Fibroblast of lung (primary cell): ENCODE data around the gene JARID2. TPM values are rescaled to one million over a fixed set of nuclear protein-coding genes. Genes with fewer than 3 reads are reported as not detected.

Experiments used
- DNase-seq, 2 donors: peaks; one replicate each; pipeline versions ENCODE4 v3.0.0 to v3.0.0-alpha.2; 2010; ENCODE audit warnings: low read depth in 2 of 2
- H2AFZ ChIP-seq: 2 replicates; pipeline ENCODE4 v1.5.1; 2012; ENCODE audit warnings: low read length, control low read depth, inconsistent platforms
- H3K27ac ChIP-seq: 2 replicates; pipeline ENCODE4 v1.5.1; 2011; ENCODE audit warnings: low read length, control low read depth; ENCODE audit not compliant: insufficient read depth
- H3K27me3 ChIP-seq: 2 replicates; pipeline ENCODE4 v1.5.1; 2011; ENCODE audit warnings: mild to moderate bottlenecking, low read length; ENCODE audit not compliant: control insufficient read depth, insufficient read depth
- H3K36me3 ChIP-seq: 2 replicates; pipeline ENCODE4 v1.5.1; 2011; ENCODE audit warnings: low read length; ENCODE audit not compliant: control insufficient read depth, insufficient read depth
- H3K4me1 ChIP-seq: 2 replicates; pipeline ENCODE4 v1.5.1; 2011; ENCODE audit warnings: low read length; ENCODE audit not compliant: control insufficient read depth, insufficient read depth; ENCODE audit errors: extremely low read depth
- H3K4me2 ChIP-seq: 2 replicates; pipeline ENCODE4 v1.5.1; 2011; ENCODE audit warnings: low read length, control low read depth; ENCODE audit not compliant: insufficient read depth; ENCODE audit errors: extremely low read depth
- H3K4me3 ChIP-seq, 4 experiments: fragments of 200-600 bp in 1 of 4; sonication (generic) in 1 of 4; replicated peaks in 1 of 4; 2 replicates each; pipeline ENCODE4 v1.5.1; 2011 to 2016; ENCODE audit warnings: low read length in 4 of 4, low read depth in 3 of 4, mild to moderate bottlenecking in 3 of 4, control low read depth in 2 of 4, inconsistent platforms in 1 of 4, mixed read lengths in 1 of 4; ENCODE audit not compliant: insufficient read depth in 1 of 4; ENCODE audit errors: control extremely low read depth in 1 of 4
- H3K79me2 ChIP-seq: 2 replicates; pipeline ENCODE4 v1.5.1; 2012; ENCODE audit warnings: mild to moderate bottlenecking, low read length, inconsistent platforms; ENCODE audit not compliant: control insufficient read depth, insufficient read depth
- H3K9ac ChIP-seq: 2 replicates; pipeline ENCODE4 v1.5.1; 2011; ENCODE audit warnings: mild to moderate bottlenecking, low read length, control low read depth; ENCODE audit not compliant: insufficient read depth
- H3K9me3 ChIP-seq: 2 replicates; pipeline ENCODE4 v1.5.1; 2012; ENCODE audit warnings: low read depth, low read length; ENCODE audit not compliant: control insufficient read depth, insufficient read depth
- H4K20me1 ChIP-seq: 2 replicates; pipeline ENCODE4 v1.5.1; 2011; ENCODE audit warnings: low read length; ENCODE audit not compliant: control insufficient read depth, insufficient read depth; ENCODE audit errors: extremely low read depth
- EZH2 ChIP-seq: IDR thresholded peaks from 2 replicates; pipeline ENCODE4 v1.5.1; 2012; ENCODE audit warnings: low read length, control low read depth, mild to moderate bottlenecking; ENCODE audit errors: missing control alignments
- polyA plus RNA-seq, 2 donors: library from polyadenylated mRNA; depleted of rRNA in 1 of 2; stranded (reverse) in 1 of 2; unstranded in 1 of 2; fragments of >200 nt; gene quantifications; 2 replicates each; pipeline ENCODE4 v1.2.1, GENCODE V29; 2011 to 2012; ENCODE audit warnings: missing spikeins in 1 of 2
- total RNA-seq: library from RNA; depleted of rRNA; stranded (reverse); fragments of >200 nt; gene quantifications from 2 replicates; pipeline ENCODE4 v1.2.1, GENCODE V29; 2014
- TF ChIP-seq, protein P1 (sequence below), 2 donors: IDR thresholded peaks in 1 of 2; conservative IDR thresholded peaks in 1 of 2; 1 replicate in 1 of 2; 2 replicates in 1 of 2; pipeline ENCODE4 v1.5.1; 2011 to 2012; ENCODE audit warnings: low read length in 2 of 2, control low read depth in 1 of 2, inconsistent platforms in 1 of 2, low read depth in 1 of 2, mild to moderate bottlenecking in 1 of 2

JARID2 gene
- total and polyA plus RNA-seq, 2 donors (not counting 1 experiment from before 2014, with no cell fraction given), result 5.0 to 8.2 TPM

GRCh38 chr6:15521582-15521981 is 275.7 kb downstream of the JARID2 start:
- Histone ChIP-seq H3K36me3 (peaks cover 8% of the 10 kb centered on the region), H3K27me3 (no peaks in the 10 kb centered on the region), H3K4me3 (no peak overlapping the region), H3K9ac (no peak overlapping the region), H3K27ac (no peak overlapping the region), H3K4me1 (no peaks in the 10 kb centered on the region), H2AFZ (no peak overlapping the region), H3K79me2 (no peaks in the 10 kb centered on the region), H3K9me3 (no peaks in the 10 kb centered on the region), H4K20me1 (no peaks in the 10 kb centered on the region), H3K4me2 (no peak overlapping the region)
- TF ChIP-seq, protein P1, sequence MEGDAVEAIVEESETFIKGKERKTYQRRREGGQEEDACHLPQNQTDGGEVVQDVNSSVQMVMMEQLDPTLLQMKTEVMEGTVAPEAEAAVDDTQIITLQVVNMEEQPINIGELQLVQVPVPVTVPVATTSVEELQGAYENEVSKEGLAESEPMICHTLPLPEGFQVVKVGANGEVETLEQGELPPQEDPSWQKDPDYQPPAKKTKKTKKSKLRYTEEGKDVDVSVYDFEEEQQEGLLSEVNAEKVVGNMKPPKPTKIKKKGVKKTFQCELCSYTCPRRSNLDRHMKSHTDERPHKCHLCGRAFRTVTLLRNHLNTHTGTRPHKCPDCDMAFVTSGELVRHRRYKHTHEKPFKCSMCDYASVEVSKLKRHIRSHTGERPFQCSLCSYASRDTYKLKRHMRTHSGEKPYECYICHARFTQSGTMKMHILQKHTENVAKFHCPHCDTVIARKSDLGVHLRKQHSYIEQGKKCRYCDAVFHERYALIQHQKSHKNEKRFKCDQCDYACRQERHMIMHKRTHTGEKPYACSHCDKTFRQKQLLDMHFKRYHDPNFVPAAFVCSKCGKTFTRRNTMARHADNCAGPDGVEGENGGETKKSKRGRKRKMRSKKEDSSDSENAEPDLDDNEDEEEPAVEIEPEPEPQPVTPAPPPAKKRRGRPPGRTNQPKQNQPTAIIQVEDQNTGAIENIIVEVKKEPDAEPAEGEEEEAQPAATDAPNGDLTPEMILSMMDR (conservative IDR thresholded peaks at IDR 0.05 in 1 of 2, IDR thresholded peaks at IDR 0.05 in 1 of 2; ENCODE audit: low read depth in 1 of 2, low read length in 2 of 2), result no peak
- no peak for TF ChIP-seq EZH2
- DNase-seq, result no peak

DNA sequence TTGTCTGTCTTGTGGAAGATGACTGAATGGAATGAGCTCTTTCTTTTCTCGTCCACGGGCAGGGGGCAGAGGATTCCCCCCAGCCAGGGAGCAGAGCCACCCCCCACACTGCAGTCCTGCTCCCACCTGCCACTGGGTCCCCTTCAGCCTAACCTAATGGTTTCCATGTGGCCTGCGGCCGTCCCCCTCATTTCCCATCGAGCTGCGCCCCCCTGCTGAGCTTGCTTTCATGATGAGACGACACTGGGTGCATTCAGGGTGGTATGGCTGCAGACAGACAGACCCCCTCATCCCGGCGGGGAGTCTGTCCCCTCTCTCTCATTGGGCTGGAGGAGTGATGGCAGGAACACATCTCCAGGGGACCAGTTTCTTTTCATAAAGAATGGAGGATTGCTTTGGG is 276.2 kb downstream of the JARID2 start:
- Histone ChIP-seq H3K4me3 (no peak overlapping the region), H3K36me3 (peaks cover 8% of the 10 kb centered on the region), H2AFZ (no peak overlapping the region), H3K4me1 (no peaks in the 10 kb centered on the region), H3K9me3 (no peaks in the 10 kb centered on the region), H3K79me2 (no peaks in the 10 kb centered on the region), H3K9ac (no peak overlapping the region), H3K27ac (no peak overlapping the region), H3K4me2 (no peak overlapping the region), H3K27me3 (no peaks in the 10 kb centered on the region), H4K20me1 (no peaks in the 10 kb centered on the region)
- no peak for TF ChIP-seq EZH2
- TF ChIP-seq, protein P1 (conservative IDR thresholded peaks at IDR 0.05 in 1 of 2, IDR thresholded peaks at IDR 0.05 in 1 of 2; ENCODE audit: low read depth in 1 of 2, low read length in 2 of 2), result no peak
- no peak for DNase-seq

DNA sequence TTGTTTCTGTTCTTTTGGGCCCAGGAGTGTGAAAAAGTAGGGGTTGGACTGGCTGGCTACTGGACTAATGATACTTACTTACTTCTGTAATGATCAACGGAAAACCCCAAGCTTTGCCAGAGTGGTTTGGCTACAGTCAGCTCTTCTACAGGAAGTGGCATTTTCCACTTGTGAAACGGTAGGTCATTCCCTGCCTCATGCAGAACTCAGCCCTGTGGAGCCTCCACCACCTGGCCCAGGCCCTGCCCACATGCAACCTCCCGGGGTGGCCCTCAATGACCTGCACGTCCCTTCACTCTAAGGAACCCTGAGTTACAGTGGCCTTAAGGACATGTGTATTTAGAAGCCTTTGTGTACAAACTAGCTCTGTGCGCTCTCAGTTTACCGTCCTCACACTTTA is 276.6 kb downstream of the JARID2 start:
- H3K4me2 ChIP-seq, result no peak overlapping the region
- no peaks in the 10 kb centered on the region for H3K79me2 ChIP-seq
- no peaks in the 10 kb centered on the region for H3K4me1 ChIP-seq
- peak in 1 of 2 donors; percentile 40 for DNase-seq
- H3K36me3 ChIP-seq, result peaks cover 8% of the 10 kb centered on the region
- H3K9me3 ChIP-seq, result no peaks in the 10 kb centered on the region
- no peaks in the 10 kb centered on the region for H4K20me1 ChIP-seq
- H3K27me3 ChIP-seq, result no peaks in the 10 kb centered on the region
- H3K9ac ChIP-seq, result no peak overlapping the region
- TF ChIP-seq, protein P1 (conservative IDR thresholded peaks at IDR 0.05 in 1 of 2, IDR thresholded peaks at IDR 0.05 in 1 of 2; ENCODE audit: low read depth in 1 of 2, low read length in 2 of 2), result no peak
- TF ChIP-seq EZH2, result no peak
- H3K27ac ChIP-seq, result no peak overlapping the region
- no peak overlapping the region for H2AFZ ChIP-seq
- H3K4me3 ChIP-seq, result no peak overlapping the region
